HG03520 (cell line): ENCODE measurements around the gene DARS1.
A peak's percentile ranks its signal among the peaks of the same experiment; 100 is the strongest.
"Not testable (repeated sequence)": the region's sequence is repeated elsewhere in the genome, so short reads cannot be mapped to it uniquely, and the experiment has no call there.

Experiments
- ATAC-seq: cut with Tn5 transposase; IDR thresholded peaks from one replicate; pipeline ENCODE4 v1.9.1; 2021; ENCODE audit warnings: mild to moderate bottlenecking, moderate library complexity; ENCODE audit not compliant: unreplicated experiment

The DARS1 gene

DNA sequence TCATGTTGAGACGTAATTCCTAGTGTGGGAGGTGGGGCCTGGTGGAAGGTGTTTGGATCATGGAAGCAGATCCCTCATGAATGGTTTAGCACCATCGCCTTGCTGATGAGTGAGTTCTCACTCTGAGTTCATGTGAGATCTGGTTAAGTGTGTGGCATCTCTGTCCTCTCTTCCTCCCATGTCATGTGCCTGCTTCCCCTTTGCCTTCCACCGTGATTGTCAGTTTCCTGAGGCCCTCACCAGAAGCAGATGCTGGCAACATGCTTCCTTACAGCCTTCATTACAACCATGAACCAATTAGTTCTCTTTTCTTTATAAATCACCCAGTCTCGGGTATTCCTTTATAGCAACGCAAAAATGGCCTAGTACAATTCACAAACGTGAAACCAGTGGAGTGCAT is 94.6 kb downstream of the DARS1 start:
- ATAC-seq, result no peak

DNA sequence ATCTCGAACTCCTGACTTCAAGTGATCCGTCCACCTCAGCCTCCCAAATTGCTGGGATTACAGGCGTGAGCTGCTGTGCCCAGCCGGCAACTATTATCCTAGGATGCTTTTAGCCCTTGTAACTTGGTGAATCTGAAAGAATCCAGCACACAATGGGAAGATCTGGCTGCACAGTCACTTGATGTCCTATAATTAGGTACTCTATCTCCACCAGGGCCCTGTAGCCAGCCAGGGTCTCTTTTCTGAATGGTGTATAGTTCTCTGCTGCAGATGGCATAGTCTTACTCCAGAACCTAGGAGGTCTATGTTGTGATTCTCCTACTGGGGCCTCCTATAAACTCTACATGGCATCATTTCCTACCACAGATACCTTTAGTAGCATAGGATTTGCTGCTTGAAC is 95.3 kb downstream of the DARS1 start:
- ATAC-seq, result no peak

DNA sequence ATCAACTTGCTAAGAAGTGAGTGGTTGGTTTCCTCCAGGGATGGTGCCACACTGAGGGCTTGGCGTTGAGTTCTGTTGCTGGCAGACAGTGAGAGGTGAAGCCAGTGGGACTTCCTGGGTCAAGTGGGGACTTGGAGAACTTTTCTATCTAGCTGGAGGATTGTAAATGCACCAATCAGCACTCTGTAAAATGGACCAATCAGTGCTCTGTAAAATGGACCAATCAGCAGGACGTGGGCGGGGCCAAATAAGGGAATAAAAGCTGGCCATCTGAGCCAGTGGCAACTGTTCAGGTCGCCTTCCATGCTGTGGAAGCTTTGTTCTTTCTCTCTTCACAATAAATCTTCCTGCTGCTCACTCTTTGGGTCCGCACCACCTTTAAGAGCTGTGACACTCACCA is 96.8 kb downstream of the DARS1 start:
- not testable (repeated sequence) for ATAC-seq

DNA sequence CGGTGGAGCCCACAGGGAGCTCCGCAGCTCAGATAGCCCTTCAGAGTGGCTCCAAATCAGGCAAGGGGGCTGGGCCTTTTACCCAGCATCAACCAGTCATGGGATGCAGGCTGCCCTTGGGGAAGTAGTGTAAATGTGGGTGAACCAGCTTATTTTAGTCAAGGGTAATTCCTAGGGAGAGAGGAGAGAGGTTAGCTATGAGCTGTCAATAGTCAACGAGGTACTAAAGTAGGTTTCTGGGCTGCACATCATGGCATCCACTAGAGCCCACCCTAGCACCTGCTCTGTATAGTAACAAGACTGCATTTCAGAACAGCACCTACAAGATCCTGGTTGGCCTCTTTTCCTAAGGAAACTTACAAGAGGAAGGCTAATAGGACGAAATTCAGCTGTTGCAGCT is 99.7 kb downstream of the DARS1 start:
- no peak for ATAC-seq

DNA sequence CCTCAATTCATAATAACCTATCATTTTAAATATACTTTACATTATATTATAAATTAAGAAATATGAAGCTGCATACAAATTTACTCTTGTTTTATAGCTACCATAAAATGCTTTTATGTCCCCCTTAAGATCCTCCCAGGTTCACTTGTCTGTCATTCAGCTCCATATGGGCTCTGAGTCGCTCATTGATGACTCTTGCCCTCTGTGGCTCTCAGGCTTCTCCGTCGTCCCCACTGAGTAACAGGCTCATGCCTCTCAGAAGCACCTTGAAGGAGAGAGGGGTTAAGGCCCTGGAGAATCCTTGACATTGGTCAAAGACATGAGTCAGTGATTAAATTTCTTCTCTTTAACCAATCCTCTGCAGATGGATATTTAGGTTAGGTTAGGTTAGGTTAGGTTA is 103.0 kb downstream of the DARS1 start:
- ATAC-seq, result no peak

DNA sequence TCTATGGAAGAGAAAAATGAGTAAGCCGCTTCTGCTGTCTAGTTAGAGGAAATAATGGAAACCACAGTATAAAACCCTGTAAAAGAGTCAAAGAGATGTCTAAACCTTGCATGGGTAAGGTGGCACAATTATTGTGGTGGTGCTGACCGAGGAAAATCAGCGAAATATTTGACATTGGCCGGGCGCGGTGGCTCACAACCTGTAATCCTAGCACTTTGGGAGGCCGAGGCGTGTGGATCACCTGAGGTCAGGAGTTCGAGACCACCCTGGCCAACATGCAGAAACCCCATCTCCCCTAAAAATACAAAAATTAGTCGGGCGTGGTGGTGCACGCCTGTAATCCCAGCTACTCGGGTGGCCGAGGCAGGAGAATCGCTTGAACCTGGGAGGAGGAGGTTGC is 108.7 kb downstream of the DARS1 start:
- ATAC-seq, result not testable (repeated sequence)

DNA sequence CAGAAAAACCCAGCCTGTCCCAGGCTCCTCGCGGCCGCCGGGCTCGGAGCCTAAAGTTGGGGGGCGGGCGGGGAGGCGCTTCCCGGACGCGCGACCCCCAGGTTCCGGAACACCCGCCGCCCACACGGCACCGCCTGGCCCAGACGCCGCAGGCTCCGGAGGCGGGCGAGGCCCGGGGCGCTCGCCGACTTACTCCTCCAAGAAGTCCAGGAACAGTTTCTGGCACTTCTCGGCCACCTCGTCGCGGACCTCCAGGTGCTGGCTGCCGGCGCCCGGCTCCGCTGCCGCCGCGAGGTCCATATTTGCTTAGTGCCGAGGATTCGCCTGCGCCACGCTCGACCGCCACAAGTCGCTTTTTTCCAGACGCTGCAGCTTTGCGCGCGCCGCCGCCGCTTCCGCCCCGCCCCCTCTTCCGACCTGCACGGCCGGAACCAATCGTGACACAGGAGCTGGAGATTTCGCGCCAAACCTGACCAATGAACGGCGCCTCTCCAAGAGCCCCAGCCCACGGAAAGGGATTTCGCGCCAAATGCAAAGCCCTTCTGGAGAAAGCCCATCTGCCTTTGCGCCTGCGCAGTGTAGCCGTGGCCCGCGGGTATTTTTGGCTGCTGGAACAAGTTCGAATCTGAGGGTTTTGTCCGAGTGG is 109.2 kb downstream of the DARS1 start, which contains the start of gene MCM6:
Gene MCM6, minus strand, starts transcription at position 378 of the 646 bp plus-strand sequence. Its CDS starts 78 bp downstream, at position 300.
- ATAC-seq, result peak; percentile 90

DNA sequence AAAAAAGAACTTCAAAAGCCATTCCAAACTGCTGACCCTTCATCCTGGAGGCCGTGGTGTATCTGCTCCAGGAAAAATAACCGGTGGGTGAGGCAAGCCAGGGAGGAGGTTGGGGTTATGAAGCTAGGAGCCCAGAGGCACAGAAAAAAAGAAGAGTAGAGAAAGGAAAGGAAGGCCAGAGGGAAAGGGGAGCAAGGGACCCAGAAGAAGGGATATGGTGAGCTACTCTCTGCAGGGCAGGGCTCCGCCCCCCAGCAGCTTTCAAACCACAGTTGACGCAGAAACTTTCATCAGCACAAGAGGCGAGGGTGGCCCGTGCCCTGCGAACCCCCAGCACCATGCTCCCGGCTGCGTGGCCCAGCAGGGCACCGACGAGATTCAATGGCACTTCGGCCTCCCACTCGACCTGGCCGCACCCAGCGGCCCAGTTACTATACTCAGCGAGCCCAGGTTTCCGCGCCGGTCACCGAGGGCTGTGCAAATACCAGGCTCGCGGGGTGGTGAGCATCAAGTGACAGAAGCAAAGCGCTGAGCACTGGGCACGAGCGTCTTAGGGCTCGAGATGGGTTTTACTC is 109.8 kb downstream of the DARS1 start:
- ATAC-seq, result peak; percentile 59

DNA sequence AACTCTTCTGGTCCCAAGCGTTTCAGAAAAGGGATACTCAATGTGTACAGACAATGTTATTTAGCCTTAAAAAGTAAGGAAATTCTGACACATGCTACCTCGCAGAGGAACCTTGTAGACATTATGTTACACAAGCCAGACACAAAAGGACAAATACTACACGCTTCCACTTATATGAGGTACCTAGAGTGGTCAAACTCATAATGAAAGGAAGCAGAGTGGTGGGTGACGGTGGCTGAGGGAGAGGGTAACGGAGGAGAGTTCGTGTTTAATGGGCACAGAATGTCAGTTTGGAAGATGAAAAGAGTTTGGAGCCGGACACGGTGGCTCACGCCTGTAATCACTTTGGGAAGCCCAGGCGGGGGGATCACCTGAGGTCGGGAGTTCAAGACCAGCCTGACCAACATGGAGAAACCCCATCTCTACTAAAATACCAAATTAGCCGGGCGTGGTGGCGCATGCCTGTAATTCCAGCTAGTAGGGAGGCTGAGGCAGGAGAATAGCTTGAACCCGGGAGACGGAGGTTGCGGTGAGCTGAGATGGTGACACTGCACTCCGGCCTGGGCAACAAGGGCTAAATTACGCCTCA is 110.6 kb downstream of the DARS1 start:
- no peak for ATAC-seq

DNA sequence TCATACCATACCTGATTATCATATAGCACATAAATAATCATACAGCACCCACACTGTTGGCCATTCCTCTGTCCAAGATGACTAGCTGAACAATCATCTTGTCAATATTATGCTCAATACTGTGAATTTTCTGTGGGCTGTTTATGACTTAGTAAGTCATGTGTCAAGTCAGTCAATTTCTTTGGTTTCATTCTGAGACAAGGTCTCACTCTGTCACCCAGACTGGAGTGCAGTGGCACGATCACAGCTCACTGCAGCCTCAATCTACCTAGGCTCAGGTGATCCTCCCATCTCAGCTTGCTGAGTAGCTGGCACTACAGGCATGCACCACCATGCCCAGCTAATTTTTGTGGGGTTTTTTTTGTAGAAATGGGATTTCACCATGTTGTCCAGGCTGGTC is 114.9 kb downstream of the DARS1 start:
- ATAC-seq, result peak; percentile 74

DNA sequence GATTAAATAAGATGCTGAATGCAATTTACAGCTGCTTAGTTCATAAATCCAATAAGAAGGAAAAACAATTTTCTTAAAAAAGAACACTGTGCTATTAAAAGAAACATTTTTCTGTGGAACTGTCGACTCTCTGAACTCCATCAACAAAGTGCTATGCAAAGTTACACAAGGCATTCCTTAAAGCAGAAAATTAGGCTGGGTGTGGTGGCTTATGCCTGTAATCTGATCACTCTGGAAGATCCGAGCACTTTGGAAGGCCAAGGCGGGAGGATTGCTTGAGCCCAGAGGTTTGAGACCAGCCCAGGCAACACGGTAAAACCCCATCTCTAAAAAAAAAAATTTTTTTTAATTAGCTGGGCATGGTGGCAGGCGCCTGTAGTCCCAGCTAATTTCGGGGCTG is 122.2 kb downstream of the DARS1 start:
- ATAC-seq, result no peak

DNA sequence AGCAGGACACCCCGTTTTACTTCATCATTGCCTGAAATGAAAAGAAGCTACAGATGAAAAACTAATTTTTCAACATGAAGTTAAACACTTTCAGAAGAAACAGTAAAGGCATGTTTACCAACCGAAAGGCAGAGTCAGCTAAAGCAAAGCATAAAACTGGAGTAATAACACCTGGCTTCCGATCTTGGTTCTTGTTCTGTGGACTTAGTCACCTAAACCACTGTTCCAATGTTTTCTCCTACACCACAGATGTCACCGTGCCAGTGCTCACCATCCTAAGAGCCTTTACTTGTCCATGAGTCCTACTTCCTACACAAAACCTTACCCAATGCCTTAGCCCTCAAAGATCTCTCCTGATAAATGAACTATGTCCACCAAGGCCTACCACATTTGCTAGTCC is 122.7 kb downstream of the DARS1 start:
- no peak for ATAC-seq
